CD1c-positive myeloid dendritic cell (primary cell): Measurements from ENCODE around the gene BLOC1S5.
"Not testable (repeated sequence)": the region's sequence is repeated elsewhere in the genome, so short reads cannot be mapped to it uniquely, and the experiment has no call there.

ENCODE experiments used
- DNase-seq: peaks from one replicate; pipeline ENCODE4 v3.0.0-alpha.2; 2016; ENCODE audit errors: extremely low spot score

Gene BLOC1S5

DNA sequence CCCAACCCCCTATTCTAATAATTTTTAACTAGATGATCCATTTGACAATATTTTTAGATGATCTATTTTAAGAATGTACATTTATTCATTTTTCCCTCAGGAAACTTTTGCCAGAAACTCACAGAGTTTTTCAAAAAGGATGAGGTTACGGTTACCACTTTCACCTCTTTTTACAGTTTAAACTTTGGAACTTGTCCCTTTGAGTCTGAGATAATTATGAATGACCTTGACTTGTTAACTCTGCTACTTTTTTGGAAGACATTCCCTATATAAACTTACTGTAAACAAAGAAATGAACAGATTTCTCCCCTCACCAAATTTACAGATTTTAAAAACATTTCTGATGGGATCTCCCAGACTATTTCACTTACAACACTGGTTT, 18.4 kb upstream of the BLOC1S5 start:
- no peak for DNase-seq

DNA sequence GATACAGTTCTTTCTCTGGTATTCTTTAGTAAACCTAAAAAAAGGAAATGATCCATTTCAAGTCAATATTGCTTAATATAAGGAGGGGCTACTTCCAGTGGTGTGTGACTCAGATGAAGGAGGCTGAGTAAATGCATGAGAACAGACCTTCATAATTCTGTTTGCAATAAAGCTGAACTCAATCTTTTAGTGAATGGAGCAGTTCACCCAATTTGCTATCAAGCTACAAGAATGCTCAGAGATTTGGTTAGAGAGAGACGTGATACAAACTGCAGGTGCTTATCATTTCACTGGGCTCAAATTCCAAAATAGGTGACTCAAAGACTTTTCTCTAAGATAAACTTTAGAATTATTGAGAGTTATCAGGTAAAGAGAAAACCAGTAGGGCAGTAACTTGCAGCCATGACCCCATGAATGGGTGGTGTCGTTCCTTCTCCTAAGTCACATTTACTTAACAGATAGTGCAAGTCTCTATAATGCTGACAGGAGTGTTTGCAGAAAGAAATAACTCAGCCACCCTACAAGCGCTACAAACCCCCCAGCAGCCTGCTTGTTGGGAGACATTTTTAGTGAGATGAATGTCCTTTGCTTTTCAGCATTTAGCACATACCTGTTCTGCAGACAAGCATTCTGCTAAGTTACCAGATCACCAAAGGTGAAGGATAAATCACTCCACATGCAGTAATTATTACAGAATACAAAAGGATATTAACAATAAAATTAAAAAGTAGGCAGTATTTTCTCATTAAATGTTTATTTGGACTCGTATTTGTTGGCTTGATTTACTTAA, 16.4 kb upstream of the BLOC1S5 start:
- peak; percentile 86 for DNase-seq

DNA sequence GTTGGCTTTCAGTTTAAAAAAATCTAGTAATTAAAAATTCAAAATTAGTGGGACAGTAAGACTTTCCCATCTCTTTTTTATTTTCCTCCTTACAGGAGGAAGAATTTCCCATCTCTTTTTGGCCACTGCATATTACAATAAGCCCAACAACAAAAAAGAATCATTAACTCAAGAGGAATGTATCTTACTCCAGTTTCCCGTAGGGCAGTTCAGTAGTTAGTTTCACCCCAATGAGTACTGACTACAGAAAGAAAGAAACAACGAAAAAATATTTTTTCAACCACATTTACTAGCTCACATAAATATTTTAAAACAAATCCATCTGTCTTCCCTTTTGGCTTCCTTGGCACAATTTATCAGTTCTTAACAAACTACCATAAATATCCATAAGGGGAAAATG, 14.9 kb upstream of the BLOC1S5 start:
- DNase-seq, result no peak

DNA sequence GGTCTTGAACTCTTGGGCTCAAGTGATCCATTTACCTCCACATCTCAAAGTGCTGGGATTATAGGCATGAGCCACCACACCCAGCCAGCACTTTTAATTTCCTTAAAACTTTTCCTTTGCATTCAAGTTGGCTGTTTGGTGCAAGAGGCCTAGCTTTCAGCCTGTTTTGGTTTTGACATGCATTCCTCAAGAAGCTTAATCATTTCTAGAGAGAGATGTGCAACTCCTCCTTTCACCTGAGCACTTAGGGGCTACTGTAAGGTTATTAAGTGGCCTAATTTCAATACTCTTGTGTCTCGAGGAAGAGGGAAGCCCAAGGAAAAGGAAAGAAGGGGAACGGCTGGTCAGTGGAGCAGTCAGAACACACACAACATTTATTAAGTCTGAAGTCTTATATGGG, 13.8 kb upstream of the BLOC1S5 start:
- DNase-seq, result no peak

DNA sequence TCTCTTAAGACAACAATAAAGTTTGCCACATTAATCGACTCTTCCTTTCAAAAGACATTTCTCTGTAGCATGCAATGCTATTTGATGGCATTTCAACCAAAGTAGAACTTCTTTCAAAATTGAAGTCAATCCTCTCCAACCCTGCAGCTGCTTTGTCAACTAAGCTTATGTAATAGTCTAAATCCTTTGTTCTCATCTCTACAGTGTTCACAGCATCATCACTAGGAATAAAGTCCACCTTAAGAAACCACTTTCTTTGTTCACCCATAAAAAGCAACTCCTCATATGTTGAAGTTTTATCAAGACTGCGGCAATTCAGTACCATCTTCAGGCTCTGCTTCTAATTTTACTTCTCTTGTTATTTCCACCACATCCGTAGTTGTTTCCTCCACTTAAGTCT, 11.5 kb upstream of the BLOC1S5 start:
- no peak for DNase-seq

DNA sequence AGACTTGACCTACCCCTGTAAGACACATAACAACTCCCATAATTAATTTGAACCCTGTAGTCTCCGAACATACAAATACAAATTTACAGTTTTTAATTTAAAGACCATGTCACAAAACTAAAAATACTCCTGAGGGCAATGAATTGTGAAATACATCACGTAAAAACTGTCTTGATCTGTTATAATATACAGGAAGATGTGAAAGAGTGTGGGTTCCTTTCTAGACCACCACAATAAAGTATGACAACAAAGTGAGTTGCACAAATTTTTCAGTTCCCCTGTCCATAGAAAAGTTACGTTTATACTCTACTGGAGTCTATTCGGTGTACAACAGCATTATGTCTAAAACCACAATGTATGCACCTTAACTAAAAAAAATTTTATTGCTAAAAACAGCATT, 11.0 kb upstream of the BLOC1S5 start:
- peak; percentile 51 for DNase-seq

DNA sequence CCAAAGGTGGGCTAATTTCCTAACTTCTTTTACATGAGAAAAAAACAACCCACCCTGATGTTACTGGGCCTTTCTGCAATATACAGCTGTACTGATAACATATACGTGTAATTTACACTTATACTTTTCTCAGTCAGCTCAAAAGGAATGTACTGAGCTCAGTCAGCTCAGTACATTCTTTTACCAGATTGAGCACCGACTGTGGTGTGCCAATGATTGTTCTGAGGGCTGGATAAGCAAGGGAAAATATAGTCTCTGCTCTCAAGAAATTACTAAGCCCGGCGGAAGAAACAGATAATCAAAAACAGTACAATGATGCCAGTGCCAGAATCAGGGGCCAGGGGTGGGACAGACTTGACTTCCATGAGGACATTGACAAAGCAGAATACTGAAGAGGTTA, 10.0 kb upstream of the BLOC1S5 start:
- no peak for DNase-seq

DNA sequence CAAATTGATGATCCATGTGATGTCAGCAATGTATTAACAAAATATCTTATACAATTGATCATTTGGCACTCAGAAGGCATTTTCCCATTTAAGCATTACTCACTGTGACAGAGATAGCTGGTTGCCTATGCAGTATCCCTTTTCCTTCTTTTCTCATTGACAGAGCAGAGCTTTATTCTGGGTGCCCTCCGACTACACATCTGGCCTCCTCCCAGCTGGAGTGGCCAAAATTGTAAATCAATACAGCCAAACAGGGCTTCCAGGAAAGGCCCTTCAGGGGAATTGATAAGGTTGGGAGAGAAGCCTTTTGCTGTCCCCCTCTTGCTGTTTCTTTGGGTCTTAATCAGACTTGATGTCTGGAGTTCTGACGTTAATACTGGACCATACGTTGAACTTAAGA, 9.6 kb upstream of the BLOC1S5 start:
- DNase-seq, result no peak

DNA sequence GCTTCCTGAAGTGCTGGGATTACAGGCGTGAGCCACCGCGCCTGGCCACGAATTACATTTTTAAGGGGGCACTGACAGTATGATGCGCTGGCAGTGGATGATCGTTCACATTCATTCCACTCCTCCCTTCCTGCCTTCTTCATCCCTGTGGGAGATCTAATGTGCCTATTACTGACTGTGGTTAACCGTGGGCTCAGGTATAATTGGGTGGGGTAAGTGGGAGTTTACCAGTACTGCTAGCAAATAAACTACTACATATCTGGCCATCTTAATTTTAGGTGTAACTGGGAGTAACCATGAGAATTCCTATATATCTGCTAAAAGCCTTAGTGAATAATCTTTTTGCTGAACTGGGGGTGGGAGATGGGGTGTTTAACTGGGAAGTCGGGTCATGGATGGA, 6.5 kb upstream of the BLOC1S5 start:
- DNase-seq, result no peak

DNA sequence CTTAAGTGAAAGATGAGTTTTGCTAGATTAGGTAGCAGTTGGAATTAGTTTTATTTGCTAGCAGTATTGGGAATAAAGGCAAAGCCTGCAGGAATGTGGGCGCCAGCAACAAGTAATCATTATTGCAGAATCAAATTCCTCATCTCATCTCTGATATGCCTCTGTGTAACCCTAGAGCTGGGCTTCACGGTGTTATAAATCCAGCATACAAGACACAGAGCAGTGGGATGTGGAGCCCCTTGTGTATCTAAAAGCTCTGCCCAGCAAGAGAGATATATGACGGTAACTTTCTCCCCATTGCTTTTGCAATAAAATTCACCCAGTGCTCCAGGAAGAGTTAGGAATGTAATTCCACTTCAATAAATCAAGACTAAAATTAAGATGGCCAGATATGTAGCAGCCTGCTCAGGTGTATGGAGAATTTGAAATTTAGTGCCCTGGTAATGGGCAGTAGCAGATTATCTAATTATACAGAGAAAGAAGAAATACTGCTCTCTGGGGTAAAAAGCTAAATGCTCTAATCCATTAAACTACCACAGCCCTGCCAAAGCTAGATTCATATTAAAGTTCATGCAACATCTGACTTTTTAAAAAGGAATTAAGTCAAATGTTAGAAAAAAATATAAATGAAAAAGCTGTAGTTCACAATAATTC, 5.6 kb upstream of the BLOC1S5 start:
- no peak for DNase-seq

DNA sequence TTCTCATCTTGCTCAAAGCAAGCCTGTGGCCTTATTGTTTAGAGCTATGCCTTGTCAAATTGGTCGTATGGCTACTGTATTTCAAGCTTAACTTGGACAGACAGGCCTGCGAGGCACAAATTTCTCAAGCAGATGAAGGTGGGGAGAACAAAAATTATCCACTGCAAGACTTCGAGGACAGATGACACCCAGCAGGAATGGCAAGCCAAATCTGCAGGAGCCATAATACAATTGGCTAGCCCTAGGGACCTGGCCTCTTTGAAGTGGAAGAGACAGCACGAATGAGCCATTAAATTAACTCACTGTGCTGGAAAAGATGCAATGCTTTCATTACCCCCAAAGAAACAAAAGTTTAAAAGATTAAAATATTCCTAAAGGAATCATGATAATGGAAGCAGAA, 5.0 kb upstream of the BLOC1S5 start:
- no peak for DNase-seq

DNA sequence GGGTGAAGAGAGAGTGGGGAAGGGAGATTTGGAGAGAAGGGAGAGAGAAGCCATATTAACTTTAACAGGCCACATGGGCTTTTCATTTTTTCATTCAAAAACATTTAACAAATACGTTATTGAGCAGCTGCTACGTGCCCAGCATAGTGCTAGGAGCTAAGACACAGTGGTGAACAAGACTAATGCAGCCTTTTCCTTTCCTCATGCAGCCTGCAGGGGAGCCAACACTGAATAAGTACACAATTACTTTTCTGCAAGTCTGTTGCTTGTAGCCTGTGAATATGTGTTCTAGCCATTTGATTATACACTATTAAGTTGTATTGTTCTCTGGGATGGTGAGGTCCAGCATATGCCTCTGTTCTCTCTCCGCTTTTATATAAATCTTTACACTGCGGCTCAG, 1.9 kb upstream of the BLOC1S5 start:
- DNase-seq, result no peak

DNA sequence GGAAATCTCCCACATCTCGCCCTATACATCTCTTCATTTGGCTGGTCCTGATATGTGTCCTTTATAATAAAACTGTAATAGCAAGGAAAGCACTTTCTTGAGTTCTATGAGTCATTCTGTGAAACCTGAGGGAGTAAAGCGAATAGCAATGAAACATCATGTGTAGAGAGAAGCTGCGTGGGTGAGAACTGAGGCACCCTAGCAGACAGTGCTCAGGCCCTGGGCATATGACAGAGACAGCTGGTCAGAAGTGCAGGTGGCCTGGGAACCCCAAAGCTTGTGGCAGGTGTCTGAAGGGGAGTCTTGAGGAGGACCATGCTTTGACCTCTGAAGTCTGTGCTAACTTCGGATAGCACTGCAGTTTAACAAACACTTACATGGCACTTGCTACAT, 1.3 kb upstream of the BLOC1S5 start:
- peak; percentile 59 for DNase-seq

DNA sequence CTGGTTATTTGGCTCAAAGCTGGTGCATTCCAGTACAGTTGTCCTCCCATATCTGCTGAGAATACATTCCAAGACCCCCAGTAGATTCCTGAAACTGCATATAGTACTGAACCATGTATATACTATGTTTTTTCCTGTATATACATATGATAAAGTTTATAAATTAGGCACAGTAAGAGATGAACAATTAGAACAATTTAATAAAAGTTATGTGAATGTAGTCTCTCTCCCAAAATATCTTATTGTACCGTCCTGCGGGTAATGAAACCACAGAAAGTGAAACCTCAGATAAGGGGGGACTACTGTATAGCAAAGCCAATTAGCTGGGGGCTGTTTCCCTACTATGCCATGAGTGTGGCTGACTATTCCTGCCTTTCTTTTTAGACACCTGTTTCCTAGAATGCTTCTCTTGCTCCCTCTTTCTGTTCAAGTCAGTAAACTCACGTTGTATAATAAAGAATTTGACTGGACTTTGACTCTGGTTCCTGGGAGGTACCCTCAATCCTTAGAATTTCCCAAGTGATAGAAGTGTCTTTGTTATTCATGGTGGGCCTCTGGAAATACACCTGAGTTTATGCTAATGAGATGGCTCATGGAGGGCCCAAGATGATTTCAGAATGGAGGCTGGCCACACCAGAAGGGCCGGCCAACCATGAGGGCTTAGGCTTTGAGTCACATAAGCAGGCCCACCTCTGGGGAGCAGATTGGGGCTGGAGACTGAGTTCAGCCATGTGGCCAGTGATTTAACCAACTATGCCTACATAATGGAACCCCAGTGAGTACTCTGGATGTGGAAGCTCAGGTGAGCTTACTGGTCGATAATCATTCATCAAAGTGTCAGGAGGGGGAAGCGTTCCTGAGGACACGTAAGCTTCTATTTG, 689 bp upstream of the BLOC1S5 start:
- no peak for DNase-seq

DNA sequence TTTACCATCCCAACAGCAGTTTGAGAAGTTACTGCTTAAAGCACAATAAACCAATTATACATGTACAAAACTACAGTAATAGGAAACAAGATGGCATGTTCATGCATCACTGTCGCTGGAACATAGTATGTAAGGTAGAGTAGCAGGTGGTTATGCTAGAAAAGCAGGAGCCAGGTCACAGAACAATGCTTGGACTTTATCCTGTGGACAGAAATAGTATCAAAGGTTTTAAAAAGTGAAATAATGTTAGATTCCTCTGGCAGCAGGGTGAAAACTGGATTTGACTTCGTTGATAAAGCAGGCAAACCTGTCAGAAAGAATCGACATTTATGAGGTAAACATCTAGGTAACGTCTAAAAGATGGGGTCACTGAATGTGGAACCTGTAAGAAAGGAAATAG, 2.5 kb downstream of the BLOC1S5 start:
- DNase-seq, result no peak

DNA sequence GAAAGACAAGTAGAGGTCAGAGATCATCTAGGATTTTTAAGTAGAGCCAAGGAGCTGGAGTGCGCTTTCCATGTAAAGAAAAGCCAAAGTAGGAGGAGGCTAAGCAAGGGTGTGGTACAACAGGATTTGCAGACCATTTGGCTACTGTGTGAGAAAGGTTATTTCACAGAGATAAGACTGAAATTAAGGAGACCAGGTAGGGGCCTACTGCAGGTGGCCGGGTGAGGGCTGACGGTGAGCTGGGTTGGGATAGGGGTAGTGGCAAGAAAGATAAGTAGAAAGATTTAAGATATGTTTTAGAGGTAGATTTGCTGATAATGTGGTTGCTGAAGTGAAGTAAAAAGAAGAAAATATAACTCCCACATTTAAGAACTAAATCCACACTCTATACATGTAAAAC, 3.8 kb downstream of the BLOC1S5 start:
- DNase-seq, result no peak

DNA sequence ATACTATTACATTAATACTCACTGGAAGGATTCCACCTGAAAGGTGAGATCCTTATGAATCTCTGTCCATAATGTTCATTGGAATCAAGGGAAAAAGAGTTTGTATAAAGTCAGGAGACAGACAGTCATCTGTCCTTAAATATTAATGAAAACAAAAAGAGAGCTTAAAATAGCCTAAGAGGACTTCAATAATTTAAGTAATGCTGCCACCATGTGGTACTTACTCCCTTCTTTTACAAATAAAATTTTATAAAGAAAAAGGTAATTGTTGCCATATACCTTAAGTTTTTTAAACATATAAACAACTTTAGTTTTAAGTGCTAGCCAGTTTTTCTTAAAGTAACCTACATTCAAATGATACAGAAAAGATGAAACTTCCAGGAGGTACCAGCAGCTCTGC, 5.1 kb downstream of the BLOC1S5 start:
- DNase-seq, result peak; percentile 33

DNA sequence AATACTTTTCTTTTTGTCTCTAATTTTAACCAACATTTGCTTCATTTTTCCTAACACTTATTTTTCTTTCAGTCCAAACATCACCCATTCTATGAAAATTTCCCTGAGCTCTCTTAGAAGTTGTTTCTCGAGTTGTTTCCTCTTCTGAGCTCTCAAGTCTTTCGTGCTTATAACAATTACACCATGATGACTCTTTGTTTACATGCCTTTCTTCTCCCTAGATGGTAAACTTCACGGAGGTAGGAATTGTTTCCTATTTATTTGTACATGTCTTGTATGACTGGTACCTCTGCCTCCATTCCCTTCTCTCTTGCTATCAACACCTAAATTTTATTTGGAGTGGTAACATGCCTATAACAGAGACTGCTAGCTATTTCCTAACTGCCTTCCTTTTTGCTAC, 6.4 kb downstream of the BLOC1S5 start:
- no peak for DNase-seq

DNA sequence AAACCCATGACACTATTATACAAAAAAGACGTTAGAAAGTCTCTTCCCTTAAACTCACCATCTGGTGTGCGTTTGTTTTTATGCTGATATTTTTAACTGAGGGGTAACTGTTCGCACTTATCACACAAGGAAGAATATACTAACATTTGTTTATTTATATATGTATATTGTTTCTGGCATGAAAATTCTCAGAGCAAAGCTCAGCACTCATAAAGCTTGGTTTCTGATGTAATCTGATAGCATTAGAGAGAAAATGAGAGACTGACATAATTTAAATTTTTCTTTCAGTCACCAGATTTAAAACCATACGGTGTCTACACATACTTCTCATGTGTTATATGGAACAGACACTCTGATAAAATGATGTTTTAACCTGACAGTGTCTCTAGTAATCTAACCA, 6.9 kb downstream of the BLOC1S5 start:
- DNase-seq, result no peak

DNA sequence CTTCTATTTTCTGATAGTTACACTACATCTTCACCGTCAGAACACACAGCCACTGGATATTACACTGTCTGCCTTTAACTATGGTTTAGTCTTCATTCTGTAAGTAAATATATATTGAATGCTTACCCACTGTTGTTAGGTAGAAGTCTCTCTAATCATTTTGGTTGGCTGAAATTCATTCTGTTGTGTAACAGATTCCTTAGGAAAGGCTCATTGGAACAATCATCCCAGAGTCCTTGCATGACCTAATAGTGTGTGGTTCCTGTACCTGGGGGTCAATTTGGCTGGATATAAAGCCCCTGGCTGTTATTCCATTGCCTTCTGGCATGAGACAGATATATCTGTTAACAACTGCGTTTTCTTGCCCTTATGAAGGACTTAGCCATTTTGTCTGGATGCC, 9.9 kb downstream of the BLOC1S5 start:
- no peak for DNase-seq

DNA sequence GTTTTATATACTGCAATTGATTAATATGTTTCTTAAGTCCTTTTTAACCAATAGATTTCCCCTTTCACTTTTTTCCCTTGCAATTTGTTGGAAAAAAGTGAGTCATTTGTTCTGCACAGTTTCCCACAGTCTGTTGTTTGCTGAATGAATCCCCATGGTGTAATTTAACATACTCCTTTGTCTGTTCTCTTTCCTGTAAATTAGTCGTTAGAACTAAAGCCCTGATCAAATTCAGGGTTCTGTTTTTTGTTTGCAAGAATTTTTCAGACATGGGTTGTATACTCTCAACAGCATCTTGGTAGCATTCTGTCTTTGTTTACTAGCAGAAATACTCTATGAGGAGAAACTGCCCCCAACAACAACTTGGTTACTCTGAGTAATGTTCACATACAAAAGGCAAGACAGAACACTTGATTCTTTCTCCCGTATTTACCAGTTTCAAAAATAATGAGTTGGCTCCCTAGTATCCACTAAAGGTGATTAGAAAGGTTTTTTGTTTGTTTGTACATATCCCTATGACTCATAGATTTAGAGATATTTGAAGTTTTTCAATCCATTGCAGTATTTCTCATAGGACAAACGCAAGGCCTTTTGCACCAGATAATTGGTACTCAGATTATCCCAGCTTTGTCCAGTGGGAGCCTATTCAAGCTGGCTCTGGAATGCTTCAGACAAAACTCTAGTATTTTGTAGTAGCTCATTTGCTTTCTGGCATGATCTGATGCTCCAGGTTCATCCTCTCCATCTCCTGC, 16.5 kb downstream of the BLOC1S5 start:
- DNase-seq, result no peak

DNA sequence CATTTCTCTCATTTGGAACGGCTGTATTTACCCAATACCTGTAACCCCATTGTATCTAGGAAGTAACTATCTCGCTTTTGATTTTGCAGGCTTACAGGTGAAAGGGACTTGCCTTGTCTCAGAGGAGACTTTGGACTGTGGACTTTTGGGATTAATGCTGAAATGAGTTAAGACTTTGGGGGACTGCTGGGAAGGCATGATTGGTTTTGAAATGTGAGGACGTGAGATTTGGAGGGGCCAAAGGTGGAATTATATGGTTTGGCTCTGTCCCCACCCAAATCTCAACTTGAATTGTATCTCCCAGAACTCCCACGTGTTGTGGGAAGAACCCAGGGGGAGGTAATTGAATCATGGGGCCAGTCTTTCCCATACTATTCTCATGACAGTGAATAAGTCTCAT, 18.4 kb downstream of the BLOC1S5 start:
- not testable (repeated sequence) for DNase-seq
